HG03103 (cell line): ENCODE measurements around the gene PCARE.
"Not testable (repeated sequence)": the region's sequence is repeated elsewhere in the genome, so short reads cannot be mapped to it uniquely, and the experiment has no call there.

ENCODE experiments used
- ATAC-seq: cut with Tn5 transposase; IDR thresholded peaks from one replicate; pipeline ENCODE4 v1.9.1; 2021; ENCODE audit warnings: low read depth; ENCODE audit not compliant: unreplicated experiment

The PCARE gene

GRCh38 chr2:29100564-29100963, 26.2 kb upstream of the PCARE start:
- ATAC-seq = no peak

GRCh38 chr2:29097569-29097968, 23.2 kb upstream of the PCARE start:
- no peak for ATAC-seq

- no peak for ATAC-seq
Observed at GRCh38 chr2:29096969-29097368, 22.6 kb upstream of the PCARE start.

- not testable (repeated sequence) for ATAC-seq
Observed at GRCh38 chr2:29090311-29090710, 16.0 kb upstream of the PCARE start.

GRCh38 chr2:29084554-29084953, 10.2 kb upstream of the PCARE start:
- ATAC-seq = no peak

GRCh38 chr2:29082804-29083495, 8.6 kb upstream of the PCARE start:
- ATAC-seq = peak; percentile 52

GRCh38 chr2:29080886-29081743, 6.8 kb upstream of the PCARE start:
- ATAC-seq = no peak

- ATAC-seq = no peak
Observed at GRCh38 chr2:29079887-29080286, 5.6 kb upstream of the PCARE start.

GRCh38 chr2:29075894-29076705, 1.8 kb upstream of the PCARE start:
- no peak for ATAC-seq

- no peak for ATAC-seq
Observed at GRCh38 chr2:29073933-29074332, 390 bp downstream of the PCARE start.

GRCh38 chr2:29072971-29073725, 1.2 kb downstream of the PCARE start:
- no peak for ATAC-seq

GRCh38 chr2:29072251-29072650, 2.1 kb downstream of the PCARE start:
- ATAC-seq = no peak

GRCh38 chr2:29071032-29071975, 3.0 kb downstream of the PCARE start:
- no peak for ATAC-seq

- ATAC-seq = no peak
Observed at GRCh38 chr2:29070526-29070925, 3.8 kb downstream of the PCARE start.

- no peak for ATAC-seq
Observed at GRCh38 chr2:29068513-29068912, 5.8 kb downstream of the PCARE start.

- ATAC-seq = no peak
Observed at GRCh38 chr2:29066997-29067605, 7.2 kb downstream of the PCARE start.

GRCh38 chr2:29066271-29066860, 8.0 kb downstream of the PCARE start:
- no peak for ATAC-seq

GRCh38 chr2:29065068-29065811, 9.1 kb downstream of the PCARE start:
- no peak for ATAC-seq
